ENCODE results near the gene AP2A2.

Gene AP2A2

GRCh38 chr11:926341-926916 is 759 bp downstream of the AP2A2 start:
- DNase-seq = no peak

- no peak for DNase-seq
These were observed 2.2 kb downstream of the AP2A2 start for GRCh38 chr11:927871-928270.

DNA sequence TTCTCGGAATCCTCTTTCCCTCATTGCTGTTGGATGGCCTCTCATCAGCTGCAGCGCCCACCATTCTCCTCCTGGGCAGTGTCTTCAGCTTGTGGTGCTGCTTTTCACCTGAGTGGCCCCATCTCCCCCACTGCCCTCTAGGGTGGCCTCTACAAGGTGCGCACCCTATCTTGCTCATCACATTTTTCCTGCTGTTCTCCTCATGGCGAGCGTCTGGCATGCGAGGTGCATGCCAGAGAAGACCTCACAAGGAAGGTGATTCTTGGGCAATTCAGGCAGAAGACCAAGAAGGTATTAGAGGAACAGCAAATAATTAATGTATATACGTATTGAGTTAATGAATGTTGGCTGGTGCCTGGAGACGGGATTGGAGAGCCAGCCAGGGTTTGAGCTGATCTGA is 3.1 kb downstream of the AP2A2 start:
- DNase-seq = no peak

- DNase-seq = no peak
These were observed 3.7 kb downstream of the AP2A2 start for GRCh38 chr11:929405-929804.

GRCh38 chr11:931385-931784 is 5.7 kb downstream of the AP2A2 start:
- DNase-seq = no peak

- no peak for DNase-seq
These were observed 6.8 kb downstream of the AP2A2 start for GRCh38 chr11:932435-932834.

- DNase-seq = no peak
These were observed 7.6 kb downstream of the AP2A2 start for GRCh38 chr11:933142-933851.

- DNase-seq = no peak
These were observed 8.3 kb downstream of the AP2A2 start for GRCh38 chr11:933936-934335.

- no peak for DNase-seq
These were observed 8.9 kb downstream of the AP2A2 start for GRCh38 chr11:934527-934926.

DNA sequence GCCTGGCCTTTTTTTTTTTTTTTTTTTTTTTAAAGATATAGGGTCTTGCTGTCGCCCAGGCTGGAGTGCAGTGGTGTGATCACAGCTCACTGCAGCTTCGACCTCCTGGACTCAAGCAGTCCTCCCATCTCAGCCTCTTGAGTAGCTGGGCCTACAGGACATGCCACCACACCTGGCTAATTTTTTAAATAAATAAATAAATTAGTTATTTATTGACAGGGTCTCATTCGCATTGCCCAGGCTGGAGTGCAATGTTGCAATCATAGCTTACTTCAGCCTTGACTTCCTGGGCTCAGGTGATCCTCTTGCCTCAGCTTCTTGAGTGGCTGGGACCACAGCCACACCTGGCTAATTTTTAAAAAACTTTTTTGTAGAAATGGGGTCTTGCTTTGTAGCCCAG is 10.5 kb downstream of the AP2A2 start:
- no peak for DNase-seq

- no peak for DNase-seq
These were observed 12.2 kb downstream of the AP2A2 start for GRCh38 chr11:937841-938261.

DNA sequence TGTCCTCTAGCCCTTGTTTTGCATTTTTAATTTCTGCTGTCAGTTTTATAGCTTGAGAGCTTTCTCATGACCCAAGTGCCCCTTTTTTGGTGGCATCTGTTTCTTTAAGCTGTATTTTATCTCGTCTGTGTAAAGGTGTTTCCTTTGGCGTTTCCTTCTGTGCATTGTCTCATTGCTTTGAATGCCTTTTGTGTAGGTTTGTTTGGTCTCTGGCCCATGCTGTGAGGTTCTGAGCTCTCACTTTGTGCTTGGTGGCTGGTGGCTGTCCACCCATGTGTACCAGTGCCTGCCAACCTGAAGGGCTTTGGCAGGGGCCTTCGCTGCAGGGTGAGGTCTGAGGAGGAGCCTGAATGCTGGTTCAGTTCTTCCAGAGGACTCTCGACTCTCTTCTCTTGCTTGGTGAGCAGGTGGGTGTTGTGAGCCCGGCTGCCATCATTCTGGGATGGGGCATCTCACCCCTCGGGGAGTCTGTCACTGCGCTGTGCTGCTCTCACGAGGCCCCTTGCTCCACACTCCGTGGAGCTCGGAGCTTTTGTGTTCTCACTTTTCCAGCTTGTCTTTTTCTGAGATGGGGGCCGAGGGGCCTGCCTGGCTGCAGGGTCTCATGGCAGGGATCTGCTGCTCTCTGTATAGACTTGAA is 14.9 kb downstream of the AP2A2 start:
- no peak for DNase-seq

GRCh38 chr11:942823-943222 is 17.2 kb downstream of the AP2A2 start:
- DNase-seq = no peak

DNA sequence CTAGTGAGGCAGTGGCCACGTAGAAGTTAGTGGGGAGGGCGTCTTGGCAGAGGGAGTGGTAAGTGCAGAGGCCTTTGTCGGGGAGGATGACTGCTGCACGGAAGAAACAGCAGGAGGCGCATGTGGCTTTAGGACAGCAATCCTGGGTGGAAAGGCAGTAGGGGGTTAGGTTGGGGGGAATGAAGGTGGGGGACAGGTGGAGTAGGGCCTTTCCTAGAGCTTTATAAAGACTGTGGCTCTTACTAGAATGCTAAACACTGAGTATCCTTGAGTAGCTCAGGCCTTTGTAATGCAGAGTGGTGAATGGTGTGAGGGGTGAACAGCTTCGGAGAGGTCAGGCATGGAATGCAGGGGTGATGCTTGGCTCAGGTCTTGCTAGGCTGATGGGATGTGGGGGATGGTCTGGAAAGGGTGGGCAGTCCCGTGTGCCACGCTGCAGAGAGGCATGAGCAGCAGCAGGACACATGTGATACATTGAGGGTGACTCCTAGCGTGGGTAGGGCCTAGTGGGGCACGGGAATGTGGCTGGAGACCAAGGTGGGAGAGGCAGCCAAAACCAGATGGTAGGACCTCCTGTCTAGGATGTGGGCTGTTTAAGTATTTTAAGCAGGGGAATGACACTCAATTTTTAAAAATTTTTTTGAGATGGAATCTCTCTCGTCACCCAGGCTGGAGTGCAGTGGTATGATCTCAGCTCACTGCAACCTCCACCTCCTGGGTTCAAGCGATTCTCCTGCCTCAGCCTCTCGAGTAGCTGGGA is 19.2 kb downstream of the AP2A2 start:
- no peak for DNase-seq

DNA sequence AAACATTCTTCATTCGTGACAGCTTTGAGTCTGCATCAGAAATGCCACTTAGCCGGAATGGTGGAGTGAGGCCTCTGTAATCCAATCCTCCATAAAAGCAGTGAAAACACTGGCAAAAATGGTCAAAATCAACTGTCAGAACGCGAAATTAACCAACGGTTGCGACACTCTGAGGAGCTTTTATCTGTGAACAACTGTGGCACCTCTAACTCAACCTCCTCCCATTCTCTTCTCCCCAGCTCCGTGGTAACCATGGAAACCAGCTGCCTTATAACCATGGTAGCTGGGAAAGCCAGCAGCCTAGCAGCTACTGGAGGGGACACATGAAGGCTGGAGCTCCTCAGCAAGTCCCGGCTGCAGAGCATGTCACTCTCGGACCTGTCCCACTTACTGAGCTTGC is 20.3 kb downstream of the AP2A2 start:
- peak; percentile 3 for DNase-seq

DNA sequence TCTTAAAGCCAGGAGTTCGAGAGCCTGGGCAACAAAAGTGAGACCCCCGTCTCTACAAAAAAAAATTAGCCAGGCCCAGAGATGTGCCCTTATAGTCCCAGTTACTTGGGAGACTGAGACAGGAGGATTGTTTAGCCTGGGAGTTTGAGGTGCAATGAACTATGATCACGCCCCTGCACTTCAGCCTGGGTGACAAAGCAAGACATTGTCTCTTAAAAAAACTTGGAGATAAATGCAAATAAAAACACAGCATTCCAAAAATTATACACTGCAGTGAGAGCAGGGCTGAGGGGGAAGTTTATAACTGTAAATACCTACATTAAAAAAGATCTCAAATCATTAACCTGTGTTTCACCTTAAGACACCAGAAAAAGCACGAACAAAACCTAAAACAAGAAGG is 22.1 kb downstream of the AP2A2 start:
- no peak for DNase-seq

GRCh38 chr11:951507-951906 is 25.8 kb downstream of the AP2A2 start:
- DNase-seq = no peak

GRCh38 chr11:952406-953385 is 27.0 kb downstream of the AP2A2 start:
- DNase-seq = no peak

GRCh38 chr11:953512-953911 is 27.8 kb downstream of the AP2A2 start:
- DNase-seq = no peak

GRCh38 chr11:954392-955153 is 28.9 kb downstream of the AP2A2 start:
- no peak for DNase-seq

DNA sequence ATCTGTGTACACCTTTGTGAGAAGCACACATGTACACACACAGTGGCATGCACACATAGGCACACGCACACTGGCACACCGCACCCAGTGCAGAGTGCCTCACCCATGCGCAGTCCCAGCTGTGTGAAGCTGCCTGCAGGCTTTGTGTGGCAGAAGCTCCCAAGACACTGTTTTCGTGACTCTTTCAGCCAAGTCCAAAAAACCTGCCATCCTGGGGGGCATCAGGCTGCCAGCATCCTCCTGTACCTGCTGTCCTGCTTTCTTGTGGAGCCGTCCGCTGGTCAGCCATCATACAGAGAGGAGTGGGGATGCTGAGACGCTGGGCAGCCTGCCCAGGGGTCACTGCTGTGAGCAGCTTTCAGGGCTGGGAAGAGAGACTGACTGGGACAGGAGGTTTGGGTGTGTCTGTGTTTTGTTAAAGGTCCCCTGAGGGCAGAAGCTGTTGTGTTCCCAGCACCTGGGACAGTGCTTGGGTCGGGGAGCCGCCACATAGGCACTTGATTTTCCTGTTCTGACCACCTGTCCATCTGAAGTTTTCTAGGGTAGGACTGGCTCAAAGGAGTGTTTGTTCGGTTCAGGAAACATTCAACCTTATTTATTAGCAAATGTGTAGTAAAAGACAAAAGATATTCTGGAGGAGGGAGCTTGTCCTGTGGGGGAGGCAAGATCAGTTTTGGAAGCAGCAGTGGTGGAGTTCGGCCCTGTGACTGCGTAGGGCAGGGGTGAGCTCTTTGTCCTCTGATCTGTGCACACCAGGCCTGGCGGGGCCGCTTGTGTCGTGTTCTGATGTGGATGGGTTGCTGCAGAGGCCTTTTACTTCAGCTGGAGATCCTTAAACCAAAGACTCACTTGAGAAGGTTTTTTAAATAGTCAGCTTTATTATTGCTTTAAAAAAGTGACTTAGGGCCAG is 29.7 kb downstream of the AP2A2 start:
- DNase-seq = no peak
